Psoas muscle (tissue), 8 donors: Measurements from ENCODE around the gene DOK3. TPM values are rescaled to one million over a fixed set of nuclear protein-coding genes. Genes with fewer than 3 reads are reported as not detected.
A peak's percentile ranks its signal among the peaks of the same experiment; 100 is the strongest.

Experiments used
- ATAC-seq, 4 donors: fragments of 200-7000 bp; cut with Tn5 transposase; one replicate each; pipeline ENCODE4 v1.9.1; 2020; ENCODE audit warnings: moderate library complexity in 3 of 4, mild to moderate bottlenecking in 2 of 4
- DNase-seq, 2 donors: peaks; one replicate each; pipeline ENCODE4 v3.0.0-alpha.2; 2020
- H3K27ac ChIP-seq: fragments of 200-600 bp; one replicate; pipeline ENCODE4 v1.8.0; 2022
- H3K27me3 ChIP-seq, 3 donors: fragments of 200-600 bp in 1 of 3; one replicate each; pipeline versions ENCODE4 v1.6.1 to v1.8.0; 2013 to 2022; ENCODE audit warnings: low read length in 2 of 3, mild to moderate bottlenecking in 2 of 3, moderate library complexity in 1 of 3; ENCODE audit not compliant: insufficient read depth in 3 of 3
- H3K36me3 ChIP-seq, 2 donors: fragments of 200-600 bp in 1 of 2; one replicate each; pipeline versions ENCODE4 v1.6.1 to v1.8.0; 2013 to 2022; ENCODE audit warnings: low read depth in 1 of 2, mild to moderate bottlenecking in 1 of 2, moderate library complexity in 1 of 2; ENCODE audit not compliant: insufficient read depth in 1 of 2
- H3K4me1 ChIP-seq: fragments of 200-600 bp; one replicate; pipeline ENCODE4 v1.8.0; 2022
- H3K4me3 ChIP-seq: fragments of 200-600 bp; one replicate; pipeline ENCODE4 v1.8.0; 2022; ENCODE audit warnings: mild to moderate bottlenecking
- H3K9me3 ChIP-seq: fragments of 200-600 bp; one replicate; pipeline ENCODE4 v1.8.0; 2022
- CTCF ChIP-seq: fragments of 200-600 bp; IDR thresholded peaks from one replicate; pipeline ENCODE4 v1.8.0; 2022; ENCODE audit warnings: antibody characterized with exemption
- WGBS, 3 donors: extraction: QIAGEN DNeasy Blood & Tissue Kit; methylation state at CpG; one replicate each; pipeline versions ENCODE4 v1.1.6 to v1.1.7; 2013; 5-methylcytosine and 5-hydroxymethylcytosine counted together
- intact Hi-C, 2 donors: fragments of 100-400 bp; cut with DNase I; formaldehyde crosslinking; loops; one replicate each; pipeline versions ENCODE4 v1.11.0 to v1.14.2; 2022
- polyA plus RNA-seq, 3 donors: library from polyadenylated mRNA; stranded (reverse); fragments of 200-250 nt; gene quantifications; one replicate each; pipeline ENCODE4 v1.2.3, GENCODE V29; 2013
- total RNA-seq, 4 donors: library from RNA; stranded (reverse); fragmentation: NEBNext Ultra II Directional in 2 of 4; extraction: Animal tissue kit (Norgen Biotek cat#: 25700) in 2 of 4; gene quantifications; one replicate each; pipeline versions ENCODE4 v1.2.1 to v1.2.4, GENCODE V29; 2021 to 2023
- donor health status: healthy with polysubstance abuse.
- donor health status: DM: no; HTN: no; CAD: no; lungs with moderate emphysema.
- donor health status: Bipolar disorder and iron deficiency.
- donor health status: healthy.
- donor health status: DM: yes; HTN: yes; CAD: no.
- donor health status: DM: no; HTN: no; CAD: no.
- donor health status: DM: no; HTN: no; CAD: no.
- donor health status: DM: yes; HTN: yes; CAD: no.

DOK3 gene
- total and polyA plus RNA-seq, 7 donors, result 0.44 to 5.4 (median 3.3) TPM

- H3K27me3 ChIP-seq, result peaks cover 0 to 16% (median 0%) of the 10 kb centered on the region in 3 donors
- intact Hi-C loops, result loop anchor here (2.0 to 10.0 kb wide), 2 partner anchors 140 to 142 kb away; partner anchors contain the start of gene MXD3 (in 1 of the 2)
- no peaks in the 10 kb centered on the region for H3K9me3 ChIP-seq
- peaks cover 15% of the 10 kb centered on the region for H3K4me1 ChIP-seq
- 30 to 36% (median 30%) methylated on average over 12 of the region's 12 CpGs for WGBS, 3 donors
- H3K36me3 ChIP-seq, result peaks cover 0 to 4% of the 10 kb centered on the region in 2 donors
- TF ChIP-seq CTCF, result no peak
- DNase-seq (peak in 1 of 2 donors; percentile 62), ATAC-seq (no peak)
- H3K27ac ChIP-seq, result peak overlapping the region; percentile 79
- H3K4me3 ChIP-seq, result peak overlapping the region; percentile 70
These were observed 53.0 kb downstream of the DOK3 start for GRCh38 chr5:177456591-177456964.

- intact Hi-C loops, result loop anchor here (2.0 to 10.0 kb wide), 3 partner anchors 45 to 141 kb away; partner anchors contain the start of gene MXD3 (in 1 of the 2)
- TF ChIP-seq CTCF, result peak; percentile 94
- ATAC-seq (peak; percentile 70 to 83 (median 78)), DNase-seq (peak; percentile 93 to 96)
- Histone ChIP-seq H3K4me3 (peak overlapping the region; percentile 70), H3K4me1 (peaks cover 15% of the 10 kb centered on the region), H3K27me3 (peaks cover 0 to 18% (median 0%) of the 10 kb centered on the region in 3 donors), H3K27ac (peak overlapping the region; percentile 79), H3K9me3 (no peaks in the 10 kb centered on the region), H3K36me3 (peaks cover 0 to 4% of the 10 kb centered on the region in 2 donors)
- WGBS, 3 donors, result 1% methylated on average over 68 to 76 of the region's 76 CpGs
These were observed 53.7 kb downstream of the DOK3 start for GRCh38 chr5:177455661-177456590.

GRCh38 chr5:177455036-177455660, 54.5 kb downstream of the DOK3 start:
- WGBS, 3 donors, result 0 to 1% (median 1%) methylated on average over 52 to 80 of the region's 80 CpGs
- TF ChIP-seq CTCF, result peak; percentile 67
- H3K36me3 ChIP-seq, result peaks cover 0 to 4% of the 10 kb centered on the region in 2 donors
- intact Hi-C loops, result loop anchor here (2.0 to 10.0 kb wide), 2 partner anchors 46 to 140 kb away; partner anchors contain the start of gene MXD3 (in 1 of the 2)
- H3K27ac ChIP-seq, result peak overlapping the region; percentile 79
- peaks cover 15% of the 10 kb centered on the region for H3K4me1 ChIP-seq
- ATAC-seq (peak; percentile 69 to 75 (median 72)), DNase-seq (peak; percentile 82 to 89)
- peaks cover 0 to 26% (median 0%) of the 10 kb centered on the region in 3 donors for H3K27me3 ChIP-seq
- no peaks in the 10 kb centered on the region for H3K9me3 ChIP-seq
- peak overlapping the region; percentile 70 for H3K4me3 ChIP-seq

- intact Hi-C loops, result loop anchor here (1.0 to 10.0 kb wide), 6 partner anchors 46 to 342 kb away; partner anchors contain the start of gene MXD3 (in 1 of the 2)
- Histone ChIP-seq H3K4me1 (peaks cover 15% of the 10 kb centered on the region), H3K27me3 (peaks cover 0 to 31% (median 0%) of the 10 kb centered on the region in 3 donors), H3K36me3 (peaks cover 0 to 4% of the 10 kb centered on the region in 2 donors), H3K4me3 (peak overlapping the region; percentile 70), H3K27ac (peak overlapping the region; percentile 79), H3K9me3 (no peaks in the 10 kb centered on the region)
- DNase-seq (peak; percentile 92 to 96), ATAC-seq (peak; percentile 71 to 80 (median 76))
- TF ChIP-seq CTCF, result peak; percentile 91
- 0 to 1% (median 0%) methylated on average over 51 to 84 of the region's 84 CpGs for WGBS, 3 donors
These were observed 55.1 kb downstream of the DOK3 start for GRCh38 chr5:177454397-177455035.
